ENCODE data around the gene PLAC9. TPM values are rescaled to one million over a fixed set of nuclear protein-coding genes. Genes with fewer than 3 reads are reported as not detected.

Gene PLAC9
- total RNA-seq, 1 experiment from 2014 or later: not detected

- DNase-seq (ENCODE audit: low read depth, low spot score) (no peak), ATAC-seq (no peak)
- ChIA-PET CTCF (no interaction called here), POLR2A (no interaction called here)
- no peak overlapping the region for H3K4me3 ChIP-seq (ENCODE audit: low read depth in 2 of 2, low read length in 2 of 2)
- no peaks in the 10 kb centered on the region for H3K27me3 ChIP-seq (ENCODE audit: control insufficient read depth, insufficient read depth, low read length)
- H3K36me3 ChIP-seq (ENCODE audit: control insufficient read depth, insufficient read depth, low read length): no peaks in the 10 kb centered on the region
- peaks cover 11% of the 10 kb centered on the region for H3K4me1 ChIP-seq (ENCODE audit: control insufficient read depth, insufficient read depth, low read length)
- H3K9me3 ChIP-seq (ENCODE audit: control insufficient read depth, insufficient read depth, low read depth, low read length): no peaks in the 10 kb centered on the region
- H3K27ac ChIP-seq (ENCODE audit: low read length): no peak overlapping the region
- in situ Hi-C loops (cut with HindIII; ENCODE audit: low pct_unique_long_range_greater_than_20kb, low sequenced_read_pairs) (no loop called here), intact Hi-C loops (cut with micrococcal nuclease; ENCODE audit: unreplicated experiment) (loop anchor here (5.0 kb wide), 1 partner anchor 40 kb away; the partner anchor contains the start of gene ANXA11)
- TF ChIP-seq REST (IDR thresholded peaks at IDR 0.05; ENCODE audit: insufficient read depth in 1 of 2, low read depth in 2 of 2, low read length in 1 of 2) (no peak), SIN3A (IDR thresholded peaks at IDR 0.05; ENCODE audit: borderline replicate concordance, insufficient read depth, low read depth, low read length) (no peak), POLR2AphosphoS5 (IDR thresholded peaks at IDR 0.05; ENCODE audit: low read depth, low read length) (no peak), CTCF (IDR thresholded peaks at IDR 0.05) (no peak), TCF7L2 (IDR thresholded peaks at IDR 0.05; ENCODE audit: low read depth, low read length) (no peak)
- no TSS peak for BruUV-seq (replicated peaks)
These were observed 35.1 kb downstream of the PLAC9 start for GRCh38 chr10:80167471-80168161.

- in situ Hi-C loops (cut with HindIII; ENCODE audit: low pct_unique_long_range_greater_than_20kb, low sequenced_read_pairs): no loop called here
- Histone ChIP-seq H3K4me3 (ENCODE audit: low read depth in 2 of 2, low read length in 2 of 2) (no peak overlapping the region), H3K4me1 (ENCODE audit: control insufficient read depth, insufficient read depth, low read length) (peaks cover 11% of the 10 kb centered on the region), H3K36me3 (ENCODE audit: control insufficient read depth, insufficient read depth, low read length) (no peaks in the 10 kb centered on the region), H3K27ac (ENCODE audit: low read length) (no peak overlapping the region), H3K9me3 (ENCODE audit: control insufficient read depth, insufficient read depth, low read depth, low read length) (no peaks in the 10 kb centered on the region), H3K27me3 (ENCODE audit: control insufficient read depth, insufficient read depth, low read length) (no peaks in the 10 kb centered on the region)
- no peak for TF ChIP-seq POLR2AphosphoS5 (IDR thresholded peaks at IDR 0.05; ENCODE audit: low read depth, low read length)
- TF ChIP-seq CTCF (IDR thresholded peaks at IDR 0.05): no peak
- TF ChIP-seq REST (IDR thresholded peaks at IDR 0.05; ENCODE audit: insufficient read depth in 1 of 2, low read depth in 2 of 2, low read length in 1 of 2): no peak
- DNase-seq (ENCODE audit: low read depth, low spot score) (no peak), ATAC-seq (no peak)
- BruUV-seq (replicated peaks): no TSS peak
- intact Hi-C loops (cut with micrococcal nuclease; ENCODE audit: unreplicated experiment): loop anchor here (5.0 kb wide), 1 partner anchor 39 kb away; the partner anchor contains the start of gene ANXA11
- ChIA-PET CTCF (no interaction called here), POLR2A (no interaction called here)
These were observed 35.6 kb downstream of the PLAC9 start for GRCh38 chr10:80168162-80168511.
